ENCODE results near the gene RNF180. TPM values are rescaled to one million over a fixed set of nuclear protein-coding genes. Genes with fewer than 3 reads are reported as not detected.

RNF180 gene
- polyA plus RNA-seq, 2 of the 4 experiments (the other 2 are of a cell fraction) = 0.14 to 0.50 TPM

- no peak overlapping the region for H3K4me3 ChIP-seq
- H3K9me3 ChIP-seq = no peaks in the 10 kb centered on the region
- no peak overlapping the region for H3K27ac ChIP-seq
- H3K4me1 ChIP-seq = no peaks in the 10 kb centered on the region
- ChIA-PET POLR2A (no interaction called here), CTCF (no interaction called here)
- TF ChIP-seq ZC3H11A (IDR thresholded peaks at IDR 0.05) = no peak
- no peak for TF ChIP-seq JUN (IDR thresholded peaks at IDR 0.05)
- no peak for TF ChIP-seq RFX5 (IDR thresholded peaks at IDR 0.05)
- no peak for TF ChIP-seq MAFK (IDR thresholded peaks at IDR 0.05; ENCODE audit: partially characterized antibody)
- TF ChIP-seq, protein P1, sequence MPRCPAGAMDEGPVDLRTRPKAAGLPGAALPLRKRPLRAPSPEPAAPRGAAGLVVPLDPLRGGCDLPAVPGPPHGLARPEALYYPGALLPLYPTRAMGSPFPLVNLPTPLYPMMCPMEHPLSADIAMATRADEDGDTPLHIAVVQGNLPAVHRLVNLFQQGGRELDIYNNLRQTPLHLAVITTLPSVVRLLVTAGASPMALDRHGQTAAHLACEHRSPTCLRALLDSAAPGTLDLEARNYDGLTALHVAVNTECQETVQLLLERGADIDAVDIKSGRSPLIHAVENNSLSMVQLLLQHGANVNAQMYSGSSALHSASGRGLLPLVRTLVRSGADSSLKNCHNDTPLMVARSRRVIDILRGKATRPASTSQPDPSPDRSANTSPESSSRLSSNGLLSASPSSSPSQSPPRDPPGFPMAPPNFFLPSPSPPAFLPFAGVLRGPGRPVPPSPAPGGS (IDR thresholded peaks at IDR 0.05) = no peak
- TF ChIP-seq RAD21 (conservative IDR thresholded peaks at IDR 0.05 in 1 of 2, IDR thresholded peaks at IDR 0.05 in 1 of 2) = no peak
- no peak for TF ChIP-seq EP300 (IDR thresholded peaks at IDR 0.05)
- TF ChIP-seq SREBF2 (IDR thresholded peaks at IDR 0.05) = no peak
- TF ChIP-seq, protein P2, sequence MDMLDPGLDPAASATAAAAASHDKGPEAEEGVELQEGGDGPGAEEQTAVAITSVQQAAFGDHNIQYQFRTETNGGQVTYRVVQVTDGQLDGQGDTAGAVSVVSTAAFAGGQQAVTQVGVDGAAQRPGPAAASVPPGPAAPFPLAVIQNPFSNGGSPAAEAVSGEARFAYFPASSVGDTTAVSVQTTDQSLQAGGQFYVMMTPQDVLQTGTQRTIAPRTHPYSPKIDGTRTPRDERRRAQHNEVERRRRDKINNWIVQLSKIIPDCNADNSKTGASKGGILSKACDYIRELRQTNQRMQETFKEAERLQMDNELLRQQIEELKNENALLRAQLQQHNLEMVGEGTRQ (IDR thresholded peaks at IDR 0.05) = no peak
- no peak for DNase-seq (ENCODE audit: low read depth in 1 of 2, low spot score in 1 of 2)
- no peak for FAIRE-seq
- no peak overlapping the region for H3K4me2 ChIP-seq
- ATAC-seq = no peak
These were observed 39.4 kb upstream of the RNF180 start for GRCh38 chr5:64126202-64126741.

- no peaks in the 10 kb centered on the region for H3K4me1 ChIP-seq
- 50% methylated on average over 3 of the region's 3 CpGs for WGBS (ENCODE audit: missing lambda C conversion rate)
- H3K4me3 ChIP-seq = no peak overlapping the region
- H3K9me3 ChIP-seq = no peaks in the 10 kb centered on the region
- TF ChIP-seq KDM1A (IDR thresholded peaks at IDR 0.05; ENCODE audit: low read depth) (no peak), TP53 (CRISPR knock-in tag; IDR thresholded peaks at IDR 0.05) (no peak), CEBPB (IDR thresholded peaks at IDR 0.05) (no peak), TFCP2L1 (CRISPR knock-in tag; IDR thresholded peaks at IDR 0.05) (no peak), CHD2 (IDR thresholded peaks at IDR 0.05; ENCODE audit: low read length, partially characterized antibody) (no peak), MAZ (IDR thresholded peaks at IDR 0.05; ENCODE audit: borderline replicate concordance, low read depth, low read length) (no peak), BHLHE40 (IDR thresholded peaks at IDR 0.05; ENCODE audit: low read depth, low read length) (no peak), PHF8 (IDR thresholded peaks at IDR 0.05; ENCODE audit: borderline replicate concordance, low read depth) (no peak), RFX5 (IDR thresholded peaks at IDR 0.05) (no peak), HOXA7 (CRISPR knock-in tag; IDR thresholded peaks at IDR 0.05) (no peak), PBX3 (IDR thresholded peaks at IDR 0.05) (no peak), MYC (IDR thresholded peaks at IDR 0.05; ENCODE audit: borderline replicate concordance, low read length) (no peak), FOSL2 (IDR thresholded peaks at IDR 0.05) (no peak), FOSL2 (CRISPR knock-in tag; IDR thresholded peaks at IDR 0.05) (no peak), CBX8 (IDR thresholded peaks at IDR 0.05) (no peak), ZSCAN20 (CRISPR knock-in tag; IDR thresholded peaks at IDR 0.05) (no peak), EP300 (IDR thresholded peaks at IDR 0.05) (no peak), JUNB (IDR thresholded peaks at IDR 0.05) (no peak)
- TF ChIP-seq, protein P1 (IDR thresholded peaks at IDR 0.05) = no peak
- no peak overlapping the region for H3K4me2 ChIP-seq
- H3K27ac ChIP-seq = no peak overlapping the region
- CTCF ChIA-PET = interaction anchor here (1.3 kb wide), 1 partner anchor 8 kb away, joined by 5 read pairs; no protein-coding TSS in a partner anchor
- POLR2A ChIA-PET = no interaction called here
- FAIRE-seq (no peak), ATAC-seq (no peak), DNase-seq (ENCODE audit: low read depth in 1 of 2, low spot score in 1 of 2) (no peak)
These were observed 25.6 kb upstream of the RNF180 start for GRCh38 chr5:64140018-64140417.

Data from A549 (cell line).